Fibroblast of skin of abdomen (primary cell): ENCODE results near the gene MBD2.
A peak's percentile ranks its signal among the peaks of the same experiment; 100 is the strongest.
"Not testable (repeated sequence)": the region's sequence is repeated elsewhere in the genome, so short reads cannot be mapped to it uniquely, and the experiment has no call there.

Source experiments
- DNase-seq: peaks from one replicate; pipeline ENCODE4 v3.0.0-alpha.2; 2013

The MBD2 gene

DNA sequence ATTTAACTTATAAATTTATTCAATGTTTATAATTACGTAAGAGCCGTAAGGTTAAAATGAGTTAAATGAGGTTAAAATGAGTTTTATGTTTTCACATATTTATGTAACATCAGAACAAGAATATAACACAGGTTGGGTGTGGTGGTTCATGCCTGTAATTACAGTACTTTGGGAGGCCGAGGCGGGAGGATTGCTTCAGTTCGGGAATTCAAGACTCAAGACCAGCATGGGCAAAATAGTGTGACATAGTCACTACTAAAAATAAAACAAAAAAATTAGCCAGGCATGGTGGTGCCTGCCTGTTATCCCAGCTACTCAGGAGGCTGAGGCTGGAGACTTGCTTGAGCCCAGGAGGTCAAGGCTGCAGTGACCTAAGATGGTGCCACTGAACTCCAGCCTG lies 9.3 kb upstream of the MBD2 start:
- no peak for DNase-seq

DNA sequence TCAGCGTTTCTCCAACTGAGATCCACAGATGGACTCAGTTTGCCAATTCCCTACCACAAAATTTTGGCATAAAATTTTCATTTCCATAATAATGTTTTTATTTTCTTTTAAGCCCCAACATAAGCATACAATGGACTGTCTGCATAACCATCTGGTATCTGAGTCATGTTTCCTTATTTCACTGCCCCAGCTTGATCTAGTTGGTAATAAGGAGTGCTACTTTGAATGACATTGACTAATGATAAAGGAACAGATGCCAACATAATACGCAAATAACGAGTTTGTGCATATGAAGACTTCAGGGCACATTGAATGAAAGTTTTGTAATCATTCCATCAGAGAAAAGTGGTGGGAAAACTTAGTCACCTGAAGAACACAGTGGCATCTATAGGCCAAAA lies 8.8 kb upstream of the MBD2 start:
- DNase-seq: no peak

DNA sequence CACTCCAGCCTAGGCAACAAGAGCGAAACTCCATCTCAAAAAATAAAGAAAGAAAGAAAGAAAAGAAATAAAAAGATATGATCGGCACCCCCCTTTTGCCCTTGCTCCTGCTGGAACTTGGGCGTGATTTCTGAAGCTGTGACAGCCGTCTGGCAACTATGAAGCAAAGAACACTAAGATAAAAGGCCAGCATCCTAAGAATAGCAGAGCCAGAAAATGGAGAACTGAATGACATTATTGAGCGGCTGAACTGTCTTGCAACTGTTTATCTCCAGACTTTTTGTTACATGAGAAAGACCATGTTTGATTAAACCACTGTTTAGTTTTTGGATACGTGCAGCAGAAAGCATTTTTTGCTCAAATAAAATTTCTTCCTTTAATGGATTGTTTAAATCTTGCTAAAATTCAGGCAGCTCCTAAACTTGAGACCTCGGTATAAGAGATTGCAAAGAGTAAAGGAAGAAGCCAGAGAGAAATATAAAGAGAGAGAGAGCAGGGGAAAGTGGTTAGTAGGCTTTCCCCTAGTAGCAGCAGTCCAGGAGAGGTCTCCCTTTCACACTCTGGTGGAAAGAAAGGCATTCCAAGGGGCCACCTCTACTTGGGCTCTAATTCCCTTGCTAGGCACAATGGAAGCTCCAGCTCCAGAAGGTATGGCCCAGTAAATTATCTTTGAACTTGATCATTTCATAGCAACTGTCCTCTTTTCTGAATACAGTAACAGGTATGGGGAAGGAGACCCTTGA lies 8.2 kb upstream of the MBD2 start:
- DNase-seq: no peak

DNA sequence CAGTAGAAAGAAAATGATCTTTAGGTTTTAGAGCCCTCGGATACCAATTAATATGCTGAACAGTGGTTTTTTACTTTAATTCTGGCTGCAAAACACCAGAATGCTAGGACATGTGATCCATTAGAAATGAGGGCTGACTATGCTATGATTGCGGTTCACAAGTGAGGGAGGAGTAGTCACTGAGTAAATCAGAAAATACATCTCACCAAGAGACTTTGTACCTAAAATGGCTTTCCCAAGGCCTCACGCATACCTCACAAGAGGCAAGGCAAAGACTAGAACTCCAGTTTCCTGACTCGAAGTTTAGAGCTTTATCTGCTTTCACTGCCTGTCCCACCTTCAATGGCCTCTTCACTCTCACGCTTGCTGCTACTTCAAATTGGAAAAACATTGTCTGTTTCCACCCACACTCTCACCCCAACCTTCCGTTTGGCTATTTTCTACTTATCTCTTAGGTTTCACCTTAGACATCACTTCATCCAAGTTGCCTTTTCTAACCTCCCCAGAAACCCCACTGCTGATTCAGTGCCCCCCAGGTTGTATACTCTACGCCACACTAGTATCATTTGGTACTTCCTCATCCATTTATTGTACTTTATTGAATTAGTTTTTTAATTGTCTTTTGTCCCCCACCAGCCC lies 5.1 kb upstream of the MBD2 start:
- no peak for DNase-seq

DNA sequence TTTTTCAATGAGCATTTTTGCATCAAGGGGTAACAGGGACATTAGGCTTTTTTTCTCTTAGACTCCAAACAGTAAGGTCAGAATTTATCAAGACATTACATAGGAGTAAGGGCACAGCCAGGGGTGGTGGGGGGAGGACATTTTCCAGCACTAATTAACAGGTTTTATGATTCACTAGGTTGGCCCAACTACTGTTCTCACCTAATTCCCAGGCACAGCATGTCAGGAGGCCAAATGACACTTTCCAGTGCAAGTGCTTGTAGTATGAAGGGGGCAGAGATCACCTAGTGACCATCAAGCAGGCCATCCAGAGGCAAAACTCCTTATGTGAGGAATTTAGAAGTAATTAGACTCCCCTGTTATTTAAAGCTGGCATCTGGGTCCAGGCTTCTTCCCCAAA lies 3.9 kb upstream of the MBD2 start:
- no peak for DNase-seq

DNA sequence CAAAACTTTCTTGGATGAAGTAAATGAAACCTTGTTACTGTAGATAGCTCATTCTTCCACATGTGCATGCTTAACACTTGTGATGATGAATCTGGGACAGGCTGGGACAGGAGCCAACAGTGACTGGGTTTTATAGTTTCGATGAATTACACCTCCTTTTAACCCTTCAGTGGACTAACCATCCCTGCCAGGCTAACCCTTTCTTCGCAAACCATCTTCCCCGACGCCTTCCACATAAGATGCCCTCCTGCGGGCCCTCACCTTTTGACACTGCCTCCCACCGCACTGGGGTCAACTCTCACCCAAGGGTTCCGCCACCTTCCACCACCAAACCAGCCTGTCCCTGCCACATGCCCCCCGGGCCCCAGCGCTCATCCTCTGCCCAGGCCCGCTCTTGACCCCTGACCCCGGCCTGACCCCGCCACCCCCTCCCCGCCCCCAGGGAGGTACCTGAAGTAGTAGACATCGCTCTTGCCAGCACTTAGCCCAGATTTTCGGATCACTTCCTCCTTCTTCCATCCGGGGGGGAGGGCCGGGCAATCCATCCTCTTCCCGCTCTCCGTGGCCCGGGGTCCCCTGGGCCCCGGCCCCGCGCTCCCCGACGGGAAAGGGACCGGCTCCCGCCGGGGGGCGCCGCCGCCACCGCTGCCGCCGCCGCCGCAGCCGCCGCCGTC lies 764 bp downstream of the MBD2 start:
- DNase-seq: peak; percentile 95

DNA sequence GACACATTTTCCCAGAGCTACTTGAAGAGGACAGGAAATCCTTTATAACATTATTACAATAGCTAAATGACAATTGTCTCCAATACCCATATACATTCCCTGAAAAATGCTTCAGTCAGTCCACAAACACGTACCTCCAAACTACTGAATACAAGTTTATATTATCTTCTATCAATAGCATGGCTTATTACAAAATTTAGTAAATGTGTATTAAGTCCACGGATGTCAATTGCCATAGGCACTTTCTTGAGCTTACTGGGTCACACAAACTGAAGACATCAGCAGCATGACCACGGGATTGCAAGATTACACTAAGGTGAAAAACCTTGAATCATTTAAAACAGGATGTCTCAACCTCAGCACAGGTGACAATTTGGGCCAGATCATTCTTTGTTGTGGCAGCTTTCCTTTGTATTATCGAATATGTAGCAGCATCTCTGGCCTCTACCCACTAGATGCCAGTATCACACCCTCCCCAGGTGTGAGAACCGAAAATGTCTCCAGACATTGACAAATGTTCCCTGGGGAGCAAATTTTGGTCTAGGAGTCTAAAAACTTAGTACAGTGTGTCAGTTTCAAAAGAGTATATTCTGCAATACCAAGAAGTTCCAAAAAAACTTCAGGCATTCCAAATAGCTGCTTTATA lies 1.4 kb downstream of the MBD2 start:
- DNase-seq: no peak

DNA sequence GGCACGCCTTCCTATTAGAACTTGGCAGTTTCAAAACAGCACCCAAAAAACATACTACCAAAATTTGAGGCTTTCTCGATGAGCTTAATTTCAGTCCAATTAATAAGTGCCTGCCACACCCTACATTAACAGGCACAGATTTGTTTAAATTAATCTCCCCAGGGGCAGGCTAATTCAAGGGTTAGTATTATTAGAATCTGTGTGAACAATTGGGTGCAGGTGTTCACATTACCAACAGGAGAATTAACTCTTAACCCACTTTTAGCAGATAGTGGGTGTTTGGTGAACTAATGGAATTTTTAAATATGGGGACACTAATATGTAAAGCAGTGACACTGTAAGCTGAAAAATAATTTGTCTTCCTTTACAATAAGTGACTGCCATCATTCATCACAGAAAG lies 4.1 kb downstream of the MBD2 start:
- DNase-seq: no peak

DNA sequence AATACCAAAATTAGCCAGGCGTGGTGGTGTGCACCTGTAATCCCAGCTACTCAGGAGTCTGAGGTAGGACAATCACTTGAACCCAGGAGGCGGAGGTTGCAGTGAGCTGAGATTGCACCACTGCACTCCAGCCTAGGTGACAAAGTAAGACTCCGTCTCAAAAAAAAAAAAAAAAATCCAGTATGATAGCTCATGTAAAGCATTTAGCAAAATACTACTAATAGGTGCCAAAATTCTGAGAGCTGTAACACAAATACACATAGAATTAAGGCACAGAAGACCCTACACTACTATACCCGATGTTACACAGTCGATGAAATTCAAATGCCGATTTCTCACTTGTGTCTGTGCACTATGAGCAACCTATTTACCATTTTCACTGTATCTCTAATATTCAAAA lies 5.7 kb downstream of the MBD2 start:
- not testable (repeated sequence) for DNase-seq

DNA sequence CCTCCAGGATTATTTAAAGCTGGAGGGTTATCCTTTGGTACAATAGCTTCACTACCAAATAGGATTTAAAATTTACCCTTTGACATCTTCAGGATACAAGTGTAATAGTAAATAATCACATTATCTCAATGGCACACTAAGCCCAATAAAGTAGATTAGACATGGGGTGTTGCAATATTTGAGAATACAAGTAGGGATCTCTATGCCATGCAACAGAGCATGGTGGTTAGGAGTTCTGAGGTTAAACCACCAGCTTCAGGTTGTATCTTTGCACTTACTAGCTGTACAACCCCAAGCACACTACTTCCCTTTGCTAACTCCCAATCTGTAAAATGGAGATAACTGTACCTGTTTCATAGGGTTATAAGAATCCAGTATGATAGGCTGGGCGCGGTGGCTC lies 6.2 kb downstream of the MBD2 start:
- no peak for DNase-seq

DNA sequence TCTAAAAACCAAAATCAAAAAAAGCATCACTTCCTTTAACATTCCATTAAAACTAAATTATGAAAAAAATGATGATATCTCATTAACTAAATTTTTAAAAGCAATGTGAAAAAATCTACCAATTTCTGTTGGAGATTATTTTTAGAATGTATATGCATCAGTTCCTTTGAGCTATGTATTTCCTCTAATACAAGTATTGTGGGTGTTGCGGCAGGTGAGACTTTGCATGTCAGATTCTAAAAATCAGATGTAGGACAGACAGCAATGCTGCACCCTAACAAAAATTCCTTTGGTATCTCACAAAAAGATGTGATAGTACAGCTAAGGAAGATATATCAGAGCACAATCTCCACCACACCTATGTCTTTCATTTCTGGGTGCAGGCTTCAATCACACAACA lies 6.8 kb downstream of the MBD2 start:
- DNase-seq: no peak

DNA sequence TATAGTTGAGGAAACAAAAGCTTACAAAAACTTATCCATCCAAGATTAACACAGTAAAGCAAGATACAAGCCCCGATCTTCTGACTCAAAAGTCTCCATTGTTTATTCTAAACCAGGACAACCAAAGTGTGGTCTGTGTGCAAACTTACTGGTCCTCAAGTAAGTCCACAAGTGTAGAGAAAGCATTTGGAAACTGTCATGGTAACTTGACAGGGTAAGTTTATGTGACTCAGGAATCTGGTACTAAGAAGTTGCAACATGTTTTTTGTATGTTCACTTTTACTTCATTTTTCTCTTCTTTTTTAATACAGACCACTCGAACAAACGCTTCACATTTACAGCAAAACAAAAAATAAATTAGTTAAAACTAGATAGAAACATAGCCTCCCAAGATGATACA lies 9.4 kb downstream of the MBD2 start:
- DNase-seq: peak; percentile 31

DNA sequence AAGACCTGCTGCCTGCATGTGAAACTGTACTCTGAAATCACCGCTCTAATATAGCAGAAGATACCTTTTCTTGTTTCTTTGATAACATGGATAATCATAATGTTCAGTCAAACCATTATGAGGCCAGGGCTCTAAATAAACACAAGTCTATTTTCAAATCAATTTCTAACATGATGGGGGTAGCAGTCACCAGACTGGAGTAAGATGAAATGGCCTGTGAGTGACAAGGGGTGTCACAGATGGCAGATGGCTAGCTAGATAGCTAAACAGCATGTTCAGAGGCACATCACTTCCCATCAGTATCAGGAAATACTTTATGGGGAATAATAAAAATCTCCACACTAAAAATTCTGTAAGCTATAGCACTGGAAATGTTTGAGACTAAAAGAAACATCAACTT lies 14.0 kb downstream of the MBD2 start:
- no peak for DNase-seq

DNA sequence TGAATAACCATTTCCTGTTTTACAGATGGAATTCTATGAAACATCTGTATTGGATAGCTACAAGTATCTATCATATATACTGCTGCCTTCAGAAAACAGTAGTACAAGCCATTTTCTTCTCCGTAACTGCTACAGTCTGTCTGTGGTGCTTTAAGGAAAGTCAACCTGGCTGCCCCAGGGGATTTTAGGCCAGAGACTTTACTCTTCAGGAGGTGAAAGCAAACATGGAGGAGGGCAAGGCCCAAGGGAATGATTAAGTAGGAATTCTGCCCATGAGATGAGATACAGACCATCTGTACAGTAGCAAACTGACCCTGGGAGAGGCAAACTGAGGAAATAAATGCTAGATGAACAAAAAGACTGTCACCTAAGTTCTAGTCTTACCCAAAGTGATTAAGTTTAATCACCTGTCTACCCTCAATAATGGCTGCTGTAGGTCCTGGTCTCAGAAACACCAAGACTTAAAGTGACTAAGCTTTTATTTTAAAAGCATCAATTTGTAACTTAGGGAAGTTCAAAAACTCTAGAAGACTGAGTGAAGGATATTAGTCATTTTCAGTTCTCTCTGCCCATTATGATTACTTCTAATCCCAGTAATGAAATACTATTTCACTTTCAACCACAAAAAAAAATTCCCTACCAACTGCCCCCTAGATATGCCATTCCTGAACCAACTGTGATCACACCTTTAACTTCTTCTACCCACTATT lies 14.8 kb downstream of the MBD2 start:
- peak; percentile 28 for DNase-seq

DNA sequence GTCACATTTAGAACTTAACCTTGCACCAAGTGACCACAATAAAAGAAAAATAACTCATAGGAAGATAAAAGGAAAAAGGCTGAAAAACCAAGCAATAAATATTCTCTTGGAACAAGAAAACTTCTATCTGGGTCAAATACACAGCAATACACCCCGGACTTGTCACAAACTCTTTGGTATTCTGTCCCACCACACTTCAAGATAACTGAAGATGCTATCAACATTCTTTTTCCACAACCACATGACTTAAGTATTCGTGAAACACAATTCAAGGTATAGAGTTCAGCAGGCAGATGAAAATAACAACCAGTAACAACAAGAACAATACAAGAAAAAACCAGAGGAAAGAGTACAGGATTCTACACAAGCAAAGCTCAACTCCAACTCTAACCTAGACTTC lies 18.0 kb downstream of the MBD2 start:
- DNase-seq: no peak

DNA sequence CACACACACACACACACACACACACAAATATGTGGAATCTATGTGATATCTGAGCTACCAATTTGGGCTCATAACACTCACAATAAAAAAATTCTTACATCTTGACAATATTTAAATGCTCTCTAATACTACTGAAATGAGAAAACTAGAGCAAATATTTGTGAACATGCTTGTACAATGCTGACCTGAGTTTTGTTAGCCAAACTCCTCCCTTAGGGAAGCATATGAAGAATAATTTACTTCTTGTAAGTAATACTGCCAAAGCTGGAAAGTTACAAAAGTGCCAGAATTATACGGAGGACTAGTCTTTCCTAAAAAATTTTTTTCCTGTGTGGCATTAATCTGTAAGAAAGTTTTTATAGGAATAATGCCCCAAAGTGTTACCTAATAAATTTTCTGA lies 18.5 kb downstream of the MBD2 start:
- DNase-seq: peak; percentile 21

DNA sequence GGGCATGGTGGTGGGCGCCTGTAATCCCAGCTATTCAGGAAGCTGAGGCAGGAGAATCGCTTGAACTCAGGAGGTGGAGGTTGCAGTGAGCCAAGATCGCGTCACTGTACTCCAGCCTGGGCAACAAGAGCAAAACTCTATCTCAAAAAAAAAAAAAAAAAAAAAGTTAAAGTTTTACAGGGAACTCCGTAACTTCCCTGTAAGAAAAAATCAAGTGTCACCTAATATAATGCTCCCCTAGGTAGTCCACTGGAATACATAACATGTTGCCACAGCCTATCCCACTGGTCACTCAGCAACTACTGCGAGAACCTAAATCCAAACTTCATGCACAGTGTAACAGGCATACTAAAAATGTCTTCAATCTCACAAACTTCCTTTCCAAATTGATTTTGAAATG lies 19.0 kb downstream of the MBD2 start:
- not testable (repeated sequence) for DNase-seq

DNA sequence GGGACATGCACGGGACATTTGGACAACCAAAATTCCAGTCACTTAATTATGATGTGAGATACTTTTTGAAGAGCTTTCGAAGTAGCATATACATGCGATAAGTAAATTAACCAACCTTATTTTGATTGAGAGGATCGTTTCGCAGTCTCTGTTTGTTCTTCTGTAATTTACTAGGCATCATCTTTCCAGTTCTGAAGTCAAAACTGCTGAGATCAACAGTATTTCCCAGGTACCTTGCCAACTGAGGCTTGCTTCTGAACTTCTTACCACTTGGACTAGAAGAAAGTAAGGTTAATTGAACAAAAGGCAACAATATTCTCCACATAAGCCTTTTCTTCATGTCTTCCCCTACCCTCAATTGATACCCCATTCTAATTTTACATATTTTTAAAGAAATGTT lies 19.6 kb downstream of the MBD2 start:
- no peak for DNase-seq

DNA sequence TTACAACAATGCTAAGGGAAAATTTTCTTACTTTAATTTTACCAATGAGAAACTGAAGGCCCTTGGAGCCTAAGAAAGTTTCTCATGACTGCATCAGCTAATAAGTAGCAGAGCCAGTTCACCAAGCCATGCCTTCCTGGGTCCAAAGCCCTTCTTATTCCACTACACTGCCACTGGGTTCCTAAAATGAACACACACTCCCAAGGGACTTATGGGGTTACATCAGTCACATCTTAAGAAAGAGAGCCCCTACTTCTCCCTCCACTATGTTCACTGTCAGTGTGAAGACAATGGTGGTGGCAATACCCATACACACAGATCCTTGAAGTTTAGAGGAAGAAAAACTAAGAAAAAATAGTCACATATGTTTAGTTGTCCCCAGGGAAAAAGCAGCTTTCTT lies 20.6 kb downstream of the MBD2 start:
- no peak for DNase-seq

DNA sequence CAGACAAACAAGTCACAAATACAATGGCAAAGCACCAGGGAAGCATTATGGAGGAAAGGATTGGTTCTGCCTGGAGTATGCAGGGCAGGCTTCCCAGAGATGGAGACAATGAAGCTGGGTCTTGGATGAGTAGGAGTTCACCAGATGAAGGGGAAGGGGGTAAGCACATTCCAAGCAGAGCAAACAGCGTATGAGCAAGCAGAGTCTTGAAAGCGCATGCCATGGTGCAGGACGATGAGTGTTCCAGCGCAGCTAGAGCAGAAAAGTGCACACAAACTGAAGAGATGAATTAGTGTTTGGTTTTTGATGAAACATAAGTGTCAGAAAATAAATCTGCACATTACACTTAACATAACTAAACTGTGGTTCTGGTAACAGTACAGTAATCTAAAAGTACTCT lies 21.6 kb downstream of the MBD2 start:
- DNase-seq: no peak

DNA sequence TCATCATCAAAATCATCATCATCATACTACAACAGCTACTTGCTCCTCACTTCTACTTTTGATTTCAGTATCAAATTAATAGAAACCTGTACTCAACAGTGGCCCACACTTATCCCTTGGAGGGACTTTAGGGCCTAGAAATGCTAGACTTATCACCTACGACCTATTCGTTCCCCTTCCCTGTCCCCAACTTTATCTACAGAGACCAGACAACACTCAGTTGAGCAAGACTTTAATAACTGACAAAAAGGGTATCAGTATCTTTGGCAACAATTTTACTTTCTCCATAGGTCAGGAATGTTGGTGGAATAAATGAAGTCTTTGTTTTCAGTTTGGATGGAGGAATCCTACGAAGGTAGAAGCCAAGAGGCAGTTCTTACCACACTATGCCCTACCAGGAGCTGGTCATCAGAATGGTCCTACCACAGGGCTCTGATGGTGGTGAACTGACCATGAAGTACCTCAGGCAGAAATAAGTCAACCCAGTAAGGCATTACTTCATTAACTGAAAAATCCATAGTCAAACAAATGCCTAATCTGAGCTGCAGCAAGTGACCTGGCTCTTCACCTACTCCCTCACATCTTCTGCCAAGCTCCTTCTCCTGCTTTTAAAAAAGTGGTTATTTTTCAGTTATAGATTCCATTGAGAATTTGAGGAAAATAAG lies 26.6 kb downstream of the MBD2 start:
- DNase-seq: no peak

DNA sequence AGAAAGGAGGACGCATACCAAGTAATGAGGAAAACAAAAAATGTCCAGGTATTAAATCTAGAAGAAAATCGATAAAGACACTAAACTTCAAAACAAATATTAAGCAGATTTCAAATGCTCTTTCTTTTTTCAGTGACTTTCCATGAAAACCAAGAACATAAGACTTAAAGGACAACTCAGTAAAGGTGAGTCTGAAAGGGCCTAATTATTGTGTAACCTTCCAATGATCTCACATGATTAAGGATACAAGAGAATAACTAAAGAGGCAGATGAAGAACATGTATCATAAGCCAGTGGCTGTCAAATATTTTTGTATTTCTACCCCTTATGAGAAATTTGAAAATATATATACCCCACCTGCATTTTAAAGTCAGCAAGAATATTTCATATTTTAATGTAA lies 30.7 kb downstream of the MBD2 start:
- DNase-seq: no peak
